HG02884 (cell line): ENCODE results near the gene HSD17B13.
"Not testable (repeated sequence)": the region's sequence is repeated elsewhere in the genome, so short reads cannot be mapped to it uniquely, and the experiment has no call there.

Experiments used
- ATAC-seq: cut with Tn5 transposase; IDR thresholded peaks from one replicate; pipeline ENCODE4 v1.9.1; 2021; ENCODE audit warnings: mild to moderate bottlenecking, moderate library complexity; ENCODE audit not compliant: unreplicated experiment

HSD17B13 gene

DNA sequence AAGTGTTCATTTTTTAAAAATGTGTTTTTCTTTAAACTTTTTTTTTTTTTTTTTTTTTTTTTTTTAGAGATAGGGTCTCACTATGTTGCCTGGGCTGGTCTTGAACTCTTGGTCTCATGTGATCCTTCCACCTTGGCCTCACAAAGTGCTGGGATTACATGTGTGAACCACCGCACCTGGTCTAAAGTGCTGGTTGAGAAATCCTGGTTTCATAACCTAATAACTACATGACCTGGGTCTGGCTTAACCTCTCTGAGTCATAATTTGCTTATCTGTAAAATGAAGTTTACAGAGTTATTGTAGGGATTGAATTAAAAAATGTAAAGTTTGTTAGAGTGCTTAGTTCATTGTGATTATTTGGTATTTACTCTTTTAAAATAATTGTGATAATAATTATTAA lies 5.2 kb downstream of the HSD17B13 start:
- no peak for ATAC-seq

DNA sequence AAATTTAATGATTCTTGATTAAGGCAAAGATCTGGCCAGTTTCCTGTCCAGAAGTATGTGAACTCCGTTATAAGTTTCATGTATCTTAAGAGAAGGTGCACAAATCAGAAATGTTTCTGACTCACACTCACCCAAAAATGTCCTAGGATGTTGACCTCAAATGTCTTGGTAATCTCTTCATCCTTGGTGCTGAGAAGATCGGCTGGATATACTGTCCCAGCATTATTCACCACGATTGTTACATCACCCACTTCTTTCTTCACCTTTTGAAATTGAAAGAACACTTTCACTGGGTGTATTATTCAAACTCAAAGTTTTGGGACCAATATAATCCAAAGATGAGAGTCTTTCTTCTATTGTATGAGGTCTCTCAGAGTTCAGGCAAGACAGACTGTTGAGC lies 5.7 kb downstream of the HSD17B13 start:
- ATAC-seq, result no peak

DNA sequence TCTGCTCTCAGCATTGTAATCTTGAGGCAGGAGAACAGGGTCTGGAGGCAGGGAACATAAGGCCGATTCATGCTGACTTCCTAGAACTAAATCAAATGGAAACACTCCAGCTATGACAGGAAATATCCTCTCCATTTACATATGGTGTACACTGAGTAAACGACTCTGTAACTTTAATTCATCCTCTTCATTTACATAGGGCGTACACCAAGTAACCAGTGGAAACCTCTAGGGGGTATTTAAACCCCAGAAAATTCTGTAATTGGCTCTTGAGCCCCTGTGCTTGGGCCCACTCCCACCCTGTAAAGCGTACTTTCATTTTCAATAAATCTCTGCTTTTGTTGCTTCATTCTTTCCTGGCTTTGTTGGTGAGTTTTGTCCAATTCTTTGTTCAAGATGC lies 7.7 kb downstream of the HSD17B13 start:
- ATAC-seq, result not testable (repeated sequence)

DNA sequence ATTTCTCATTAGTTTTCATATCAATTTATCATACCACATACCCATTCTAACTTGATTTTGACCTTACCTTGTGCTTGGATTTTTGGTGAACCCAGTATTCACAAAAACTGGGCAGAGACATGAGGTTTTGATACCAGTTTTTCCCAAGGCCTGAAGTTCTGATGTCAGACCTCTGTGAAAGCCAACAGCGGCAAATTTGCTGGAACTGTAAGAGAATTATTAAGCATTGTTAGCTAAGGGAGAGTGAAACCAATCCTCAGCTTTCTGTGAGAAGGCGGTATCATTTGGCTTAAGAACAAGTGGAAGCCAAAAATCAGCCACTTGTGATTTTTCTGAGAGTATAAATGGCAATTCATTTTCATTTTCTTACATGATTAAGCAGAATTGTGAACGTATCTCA lies 8.9 kb downstream of the HSD17B13 start:
- ATAC-seq, result no peak

DNA sequence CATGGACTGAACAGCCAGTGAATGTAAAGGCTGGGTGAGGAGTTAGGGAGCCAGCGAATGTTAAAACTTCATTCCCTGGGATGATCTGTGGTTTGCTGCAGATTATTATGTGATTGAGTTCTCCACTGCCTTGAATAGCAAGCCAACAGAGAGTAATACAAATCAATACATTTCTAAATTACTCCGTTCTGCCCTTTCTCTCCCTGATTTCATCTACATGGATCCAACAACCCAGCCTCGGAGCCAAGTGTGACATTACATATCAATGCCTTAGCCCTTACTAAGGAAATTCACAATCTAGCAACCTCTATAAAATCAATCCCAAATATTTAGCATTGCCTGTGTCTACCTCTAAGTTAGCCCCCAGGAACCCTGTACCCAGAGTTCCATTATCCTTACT lies 11.0 kb downstream of the HSD17B13 start:
- ATAC-seq, result no peak

DNA sequence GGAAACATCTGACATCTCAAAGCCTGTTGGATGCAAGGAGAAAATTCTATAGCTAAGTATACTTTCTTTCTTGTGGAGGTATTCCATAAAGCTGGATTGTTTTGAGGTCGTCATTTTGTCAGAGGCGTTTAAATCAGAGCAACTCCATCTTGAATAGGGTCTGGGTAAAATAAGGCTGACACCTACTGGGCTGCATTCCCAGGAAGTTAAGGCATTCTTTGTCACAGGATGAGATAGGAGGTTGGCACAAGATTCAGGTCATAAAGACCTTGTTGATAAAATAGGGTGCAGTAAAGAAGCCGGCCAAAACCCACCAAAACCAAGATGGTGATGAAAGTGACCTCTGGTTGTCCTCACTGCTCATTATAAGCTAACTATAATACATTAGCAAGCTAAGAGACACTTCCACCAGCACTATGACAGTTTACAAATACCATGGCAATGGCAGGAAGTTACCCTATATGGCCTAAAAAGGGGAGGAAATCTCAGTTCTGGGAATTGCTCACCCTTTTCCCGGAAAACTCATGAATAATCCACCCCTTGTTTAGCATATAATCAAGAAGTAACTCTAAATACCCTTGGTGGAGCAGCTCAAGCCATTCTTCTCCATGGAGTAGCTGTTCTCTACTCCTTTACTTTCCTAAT lies 11.9 kb downstream of the HSD17B13 start:
- ATAC-seq, result no peak

DNA sequence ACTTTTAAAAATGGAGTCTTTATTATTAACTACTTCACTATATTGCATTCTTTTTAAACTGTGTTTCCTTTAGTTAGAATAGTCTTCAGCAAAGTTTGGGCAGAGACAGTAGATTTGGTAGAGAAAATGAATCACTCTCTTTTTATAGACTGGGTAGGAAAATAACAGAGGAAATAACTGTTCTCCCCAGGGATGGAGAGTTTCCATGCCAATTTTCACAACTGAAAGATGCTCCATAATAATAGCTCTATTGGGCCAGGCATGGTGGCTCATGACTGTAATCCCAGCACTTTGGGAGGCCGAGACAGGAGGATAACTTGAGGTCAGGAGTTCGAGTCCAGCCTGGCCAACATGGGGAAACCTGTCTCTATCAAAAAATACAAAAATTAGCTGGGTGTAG lies 13.1 kb downstream of the HSD17B13 start:
- ATAC-seq, result no peak

DNA sequence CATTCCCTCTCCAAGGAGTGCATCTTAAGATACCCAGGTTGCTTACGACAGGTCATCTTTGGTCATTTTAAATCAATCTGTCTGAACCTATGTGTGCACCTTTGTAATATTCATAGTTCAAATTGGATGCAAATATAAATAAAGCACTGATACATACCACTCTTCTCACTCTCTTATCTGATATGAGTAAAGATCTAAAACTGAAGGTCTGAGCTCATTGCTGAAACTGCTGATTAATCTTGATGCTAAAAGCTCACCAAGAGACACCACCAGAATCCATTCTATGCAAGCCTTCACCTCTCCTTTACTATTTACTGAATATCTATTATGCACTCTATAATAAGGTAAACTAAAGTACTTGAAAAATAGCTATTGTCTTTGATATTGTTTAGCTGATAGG lies 16.6 kb downstream of the HSD17B13 start:
- peak; percentile 72 for ATAC-seq

DNA sequence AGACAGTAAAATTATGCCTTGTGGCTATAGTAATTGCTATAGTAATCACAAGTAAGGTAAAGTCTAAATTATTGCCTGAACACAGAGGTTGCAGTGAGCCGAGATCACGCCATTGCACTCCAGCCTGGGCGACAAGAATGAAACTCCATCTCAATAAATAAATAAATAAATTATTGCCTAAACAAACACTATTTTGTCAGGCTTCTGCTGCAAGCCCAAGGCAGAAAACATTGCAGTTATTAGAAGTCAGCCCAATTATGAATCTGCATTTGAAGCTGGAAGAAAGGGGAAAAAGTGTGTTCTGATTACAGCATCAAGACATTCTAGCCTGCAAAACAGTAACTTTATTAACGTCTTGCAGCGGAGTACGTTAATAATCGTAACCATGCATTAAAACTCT lies 17.1 kb downstream of the HSD17B13 start:
- ATAC-seq, result no peak

DNA sequence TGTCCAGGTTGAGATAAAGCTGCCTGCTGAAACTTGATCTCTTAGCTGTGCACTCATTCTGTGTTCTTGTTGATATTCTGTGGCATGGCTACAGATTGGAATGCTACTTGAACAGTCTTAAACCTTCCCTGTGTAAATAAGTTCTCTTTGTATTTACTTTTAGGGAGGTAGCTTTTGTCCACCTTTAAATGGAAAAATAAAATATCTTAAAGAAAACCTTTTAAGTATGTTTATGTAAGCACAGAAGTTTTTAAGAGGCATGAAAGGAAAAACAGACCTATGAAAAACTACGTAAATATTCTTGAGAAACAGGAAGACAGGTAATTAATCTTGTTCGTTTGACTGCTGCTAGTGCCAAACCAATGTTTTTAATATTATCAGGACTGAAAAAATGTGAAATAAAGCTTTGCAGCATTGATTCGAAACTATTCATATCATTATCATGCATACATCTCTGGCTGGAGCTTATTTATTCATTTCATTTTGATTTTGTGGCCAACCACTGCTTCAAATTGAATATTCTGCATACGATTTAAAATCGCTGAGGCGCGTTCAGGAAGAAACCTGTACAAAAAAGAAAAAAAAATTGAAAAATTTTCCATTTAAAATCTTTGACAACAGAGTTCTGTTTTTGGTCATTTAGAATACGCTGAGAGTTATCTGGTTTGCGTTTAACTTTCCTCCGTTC lies 17.8 kb downstream of the HSD17B13 start:
- no peak for ATAC-seq

DNA sequence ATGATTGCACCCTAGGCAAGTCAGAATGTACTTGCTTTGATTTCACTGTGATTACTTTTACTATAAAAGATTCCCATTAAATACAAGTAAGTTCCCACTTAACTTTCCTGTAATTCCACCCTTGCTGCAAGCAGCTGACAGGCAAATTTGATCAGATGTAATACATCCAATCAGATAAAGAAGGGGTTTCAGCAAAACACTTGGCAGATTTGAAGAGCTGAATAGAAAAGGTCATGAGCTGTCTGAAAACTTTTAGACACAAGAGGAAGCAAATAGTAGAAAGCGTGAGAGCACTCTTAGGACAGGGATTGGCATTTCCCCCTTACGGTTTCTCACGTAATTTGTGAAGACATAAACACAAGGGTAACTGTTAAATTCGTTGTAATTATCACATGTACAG lies 22.8 kb downstream of the HSD17B13 start:
- ATAC-seq, result no peak

DNA sequence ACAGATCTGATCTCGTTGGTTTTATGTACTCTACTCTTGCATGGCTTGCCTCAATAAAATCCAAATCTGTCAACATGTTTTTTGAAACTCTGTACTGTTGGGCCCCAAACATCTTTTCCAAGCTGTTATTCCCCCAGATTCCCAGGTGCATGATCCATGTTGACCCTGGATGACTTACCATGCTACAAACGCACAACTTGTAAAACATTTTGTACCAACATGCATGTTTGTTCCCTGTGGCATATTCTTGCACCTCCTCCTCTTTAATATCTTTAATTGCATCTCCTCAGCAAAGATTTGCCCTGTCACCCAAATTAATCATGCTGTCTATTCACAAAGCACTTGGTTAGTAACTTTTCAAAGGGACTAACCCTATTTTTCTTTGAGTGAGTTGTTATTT lies 24.3 kb downstream of the HSD17B13 start:
- no peak for ATAC-seq

DNA sequence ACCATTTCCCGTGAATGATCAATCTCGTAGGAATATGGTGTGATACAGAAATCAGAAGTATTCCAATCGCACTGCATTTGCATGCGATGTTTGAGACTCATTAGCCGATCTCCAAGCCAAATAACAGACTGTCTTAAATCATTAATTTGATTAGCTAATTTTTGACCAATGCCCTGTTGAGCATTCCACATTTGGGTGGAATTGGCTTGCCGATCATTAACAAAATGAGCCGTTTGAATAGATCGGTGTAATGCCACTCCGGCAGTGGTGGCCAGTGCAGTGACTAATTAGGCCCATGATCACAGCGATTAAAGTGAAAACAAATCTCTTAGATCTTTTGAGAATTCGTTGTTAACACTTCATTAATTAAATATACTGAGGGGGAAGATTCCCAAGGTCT lies 27.8 kb downstream of the HSD17B13 start:
- not testable (repeated sequence) for ATAC-seq

DNA sequence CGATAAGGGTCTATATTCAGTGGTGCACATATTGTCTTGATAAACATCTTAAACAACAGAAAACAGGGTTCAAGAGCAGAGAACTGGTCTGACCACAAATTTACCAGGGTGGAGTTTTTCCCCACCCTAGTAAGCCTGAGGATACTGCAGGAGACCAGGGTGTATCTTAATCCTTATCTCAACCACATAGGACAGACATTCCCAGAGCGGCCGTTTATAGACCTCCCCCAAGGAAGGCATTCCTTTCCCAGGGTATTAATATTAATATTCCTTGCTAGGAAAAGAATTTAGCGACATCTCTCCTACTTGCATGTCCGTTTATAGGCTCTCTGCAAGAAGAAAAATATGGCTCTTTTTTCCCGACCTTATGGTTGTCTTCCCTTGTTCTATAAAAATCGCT lies 28.8 kb downstream of the HSD17B13 start:
- not testable (repeated sequence) for ATAC-seq

DNA sequence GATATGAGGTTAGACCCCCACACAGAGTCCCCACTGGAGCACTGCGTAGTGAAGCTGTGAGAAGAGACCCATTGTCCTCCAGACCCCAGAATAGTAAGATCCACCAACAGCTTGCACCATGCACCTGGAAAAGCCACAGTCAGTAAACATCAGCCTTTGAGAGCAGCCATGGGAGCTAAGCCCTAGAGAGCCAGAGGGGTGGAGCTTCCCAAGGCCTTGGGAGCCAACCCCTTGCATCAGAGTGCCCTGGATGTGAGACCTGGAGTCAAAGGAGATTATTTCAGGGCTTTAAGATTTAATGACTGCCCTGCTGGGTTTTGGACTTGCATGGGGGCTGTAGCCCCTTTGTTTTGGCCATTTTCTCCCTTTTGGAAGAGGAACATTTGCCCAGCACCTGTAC lies 35.7 kb downstream of the HSD17B13 start:
- no peak for ATAC-seq

DNA sequence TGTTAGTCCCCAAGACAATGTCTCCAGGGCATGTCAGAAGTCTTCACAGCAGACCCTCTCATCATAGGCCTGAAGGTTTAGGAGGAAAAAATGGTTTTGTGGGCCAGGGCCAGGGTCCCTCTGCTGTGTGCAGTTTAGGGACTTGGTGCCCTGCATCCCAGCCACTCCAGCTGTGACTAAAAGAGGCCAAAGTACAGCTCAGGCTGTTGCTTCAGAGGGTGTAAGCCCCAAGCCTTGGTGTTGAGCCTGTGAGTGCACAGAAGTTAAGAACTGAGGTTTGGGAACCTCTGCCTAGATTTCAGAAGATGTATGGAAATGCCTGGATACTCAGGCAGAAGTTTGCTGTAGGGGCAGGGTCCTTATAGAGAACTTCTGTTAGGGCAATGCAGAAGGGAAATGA lies 38.4 kb downstream of the HSD17B13 start:
- not testable (repeated sequence) for ATAC-seq

DNA sequence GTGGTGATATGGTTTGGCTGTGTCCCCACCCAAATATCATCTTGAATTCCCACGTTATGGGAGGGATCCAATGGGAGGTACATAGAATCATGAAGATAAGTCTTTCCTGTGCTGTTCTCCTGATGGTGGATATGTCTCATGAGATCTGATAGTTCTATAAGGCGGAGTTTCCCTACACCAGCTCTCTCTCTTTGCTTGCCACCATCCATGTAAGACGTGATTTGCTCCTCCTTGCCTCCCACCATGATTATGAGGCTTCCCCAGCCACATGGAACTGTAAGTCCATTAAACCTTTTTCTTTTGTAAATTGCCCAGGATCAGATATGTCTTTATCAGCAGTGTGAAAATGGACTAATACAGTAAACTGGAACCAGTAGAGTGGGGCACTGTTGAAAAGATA lies 39.5 kb downstream of the HSD17B13 start:
- no peak for ATAC-seq

DNA sequence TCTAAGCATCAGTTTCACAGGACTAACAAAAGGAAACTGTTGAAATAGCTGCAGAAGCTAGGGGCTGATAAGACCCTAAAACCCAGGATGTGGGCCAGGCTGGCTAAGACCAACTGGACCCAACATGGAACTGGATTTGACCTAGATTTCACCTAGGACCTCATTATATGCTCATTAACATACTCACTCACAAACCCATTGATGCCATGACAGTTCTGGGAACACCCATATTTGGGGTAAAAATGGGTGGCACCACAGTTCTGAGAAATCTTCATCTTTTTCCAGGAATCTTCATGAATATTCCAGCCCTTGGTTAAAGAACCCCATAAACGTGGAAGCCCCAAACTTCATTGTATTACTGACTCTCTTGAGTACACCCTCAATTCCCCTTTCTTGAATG lies 41.1 kb downstream of the HSD17B13 start:
- no peak for ATAC-seq

DNA sequence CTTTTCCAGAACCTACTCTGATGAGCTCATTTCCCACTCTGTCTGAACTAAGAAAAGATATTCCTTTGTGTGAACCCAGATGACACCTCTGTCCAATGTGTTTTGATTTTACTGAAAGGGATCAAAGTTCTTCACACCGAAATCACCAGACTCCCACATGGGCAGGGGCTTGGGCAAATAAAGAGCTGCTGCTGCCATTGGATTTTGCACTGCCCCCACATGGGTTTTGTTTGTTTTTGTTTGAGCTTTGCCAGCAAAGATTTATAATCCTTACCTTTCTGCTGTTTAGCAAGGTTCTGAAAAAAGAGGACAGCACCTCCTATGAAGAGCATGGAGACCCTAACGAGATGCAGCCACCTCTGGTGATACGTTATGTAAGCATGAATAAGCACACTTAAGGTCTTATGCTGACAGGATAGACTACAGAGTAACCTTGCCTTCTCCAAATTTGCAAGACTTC lies 44.3 kb downstream of the HSD17B13 start:
- no peak for ATAC-seq

DNA sequence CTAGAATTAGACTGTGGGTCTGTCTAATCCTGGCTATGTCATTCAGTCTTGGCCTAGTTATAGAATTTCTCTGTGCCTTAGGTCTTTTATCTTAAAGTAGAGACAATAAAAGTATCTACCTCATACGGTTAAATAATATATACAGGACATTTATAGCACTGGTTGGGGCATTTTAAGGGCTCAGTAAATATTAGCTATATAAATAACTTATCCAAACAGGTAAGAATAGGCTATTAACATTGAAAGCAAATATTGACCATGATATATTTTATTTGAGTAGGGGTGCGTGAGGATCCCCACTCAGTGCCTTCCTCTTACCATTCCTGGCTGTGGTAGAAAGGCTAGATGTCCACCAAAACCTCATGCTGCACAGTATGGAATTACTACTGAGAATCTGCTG lies 47.4 kb downstream of the HSD17B13 start:
- no peak for ATAC-seq

DNA sequence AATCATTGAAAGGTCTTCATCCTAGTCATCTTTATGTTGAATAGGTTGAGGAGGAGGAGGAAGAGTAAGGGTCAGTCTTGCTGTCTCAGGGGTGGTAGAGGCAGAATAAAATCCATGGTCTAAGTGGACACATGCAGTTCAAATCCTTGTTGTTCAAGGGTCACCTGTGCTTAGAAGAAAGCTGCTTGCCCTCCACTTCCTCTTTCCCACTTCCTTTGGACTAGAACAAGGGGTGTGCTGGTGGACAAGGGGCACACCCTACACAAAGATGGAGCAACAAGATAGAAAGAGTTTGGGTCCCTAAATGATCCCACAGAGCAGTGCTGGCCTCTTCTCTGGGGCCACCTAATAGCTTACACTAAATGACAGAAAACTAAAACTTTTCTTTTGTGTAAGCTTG lies 47.9 kb downstream of the HSD17B13 start:
- no peak for ATAC-seq

DNA sequence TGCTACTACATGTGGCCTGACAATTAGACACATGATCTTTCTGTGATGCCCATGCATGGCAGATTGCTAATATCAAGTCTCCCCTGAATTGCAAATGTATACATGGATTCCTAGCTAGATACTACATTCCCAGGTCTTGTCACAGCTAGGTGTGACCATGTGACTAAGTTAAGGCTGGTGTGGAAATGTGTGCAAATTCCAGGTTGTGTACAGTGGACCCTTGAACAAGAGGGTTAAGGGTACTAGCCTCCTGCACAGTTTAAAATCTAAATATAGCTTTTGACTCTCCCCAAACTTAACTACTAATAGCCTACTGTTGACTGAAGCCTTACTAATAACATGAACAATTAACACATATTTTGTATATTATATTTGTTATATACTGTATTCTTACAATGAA lies 48.4 kb downstream of the HSD17B13 start:
- ATAC-seq, result no peak

DNA sequence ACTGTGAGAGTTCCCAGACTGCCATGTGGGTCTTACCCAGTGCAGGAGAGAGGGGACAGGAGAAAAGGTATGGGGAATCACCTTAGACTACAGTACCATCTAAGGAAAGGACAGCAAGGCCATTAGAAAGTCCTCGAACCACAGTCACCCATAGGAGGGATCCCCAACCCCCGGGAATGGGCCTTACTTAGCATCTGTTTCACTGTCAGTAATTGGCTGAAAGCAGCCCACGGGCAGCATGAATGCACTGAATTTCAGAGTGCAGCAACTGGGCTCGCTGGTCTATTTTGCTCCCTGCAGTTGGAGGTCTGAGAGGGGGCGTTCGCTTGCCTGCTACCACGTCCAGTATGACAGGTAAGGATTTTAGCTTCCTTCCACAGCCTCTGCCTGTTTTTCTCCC lies 51.9 kb downstream of the HSD17B13 start:
- ATAC-seq, result no peak
